Astrocyte (in vitro differentiated cells and primary cell): ENCODE results near the gene PCA3.
"Not testable (repeated sequence)": the region's sequence is repeated elsewhere in the genome, so short reads cannot be mapped to it uniquely, and the experiment has no call there.

Source experiments
- EZH2 ChIP-seq: IDR thresholded peaks from 2 replicates; pipeline ENCODE4 v1.6.1; 2012; ENCODE audit warnings: mild to moderate bottlenecking, low read length, inconsistent platforms; ENCODE audit not compliant: insufficient read depth
- TF ChIP-seq, protein P1 (sequence below): IDR thresholded peaks from 2 replicates; pipeline ENCODE4 v1.5.1; 2011; ENCODE audit warnings: low read depth, mild to moderate bottlenecking, inconsistent platforms, low read length, moderate library complexity; ENCODE audit not compliant: insufficient read depth

DNA sequence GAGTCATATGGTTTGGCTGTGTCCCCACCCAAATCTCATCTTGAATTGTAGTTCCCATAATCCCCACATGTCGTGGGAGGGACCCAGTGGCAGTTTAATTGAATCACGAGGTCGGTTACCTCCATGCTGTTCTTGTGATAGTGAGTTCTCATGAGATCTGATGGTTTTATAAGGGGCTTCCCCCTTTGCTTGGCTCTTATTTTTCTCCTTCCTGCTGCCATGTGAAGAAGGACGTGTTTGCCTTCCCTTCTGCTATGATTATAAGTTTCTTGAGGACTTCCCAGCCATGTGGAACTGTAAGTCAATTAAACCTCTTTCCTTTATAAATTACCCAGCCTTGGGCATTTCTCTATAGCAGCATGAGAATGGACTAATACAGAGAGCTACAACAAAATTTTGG is 21.3 kb upstream of the PCA3 start:
- TF ChIP-seq, protein P1, sequence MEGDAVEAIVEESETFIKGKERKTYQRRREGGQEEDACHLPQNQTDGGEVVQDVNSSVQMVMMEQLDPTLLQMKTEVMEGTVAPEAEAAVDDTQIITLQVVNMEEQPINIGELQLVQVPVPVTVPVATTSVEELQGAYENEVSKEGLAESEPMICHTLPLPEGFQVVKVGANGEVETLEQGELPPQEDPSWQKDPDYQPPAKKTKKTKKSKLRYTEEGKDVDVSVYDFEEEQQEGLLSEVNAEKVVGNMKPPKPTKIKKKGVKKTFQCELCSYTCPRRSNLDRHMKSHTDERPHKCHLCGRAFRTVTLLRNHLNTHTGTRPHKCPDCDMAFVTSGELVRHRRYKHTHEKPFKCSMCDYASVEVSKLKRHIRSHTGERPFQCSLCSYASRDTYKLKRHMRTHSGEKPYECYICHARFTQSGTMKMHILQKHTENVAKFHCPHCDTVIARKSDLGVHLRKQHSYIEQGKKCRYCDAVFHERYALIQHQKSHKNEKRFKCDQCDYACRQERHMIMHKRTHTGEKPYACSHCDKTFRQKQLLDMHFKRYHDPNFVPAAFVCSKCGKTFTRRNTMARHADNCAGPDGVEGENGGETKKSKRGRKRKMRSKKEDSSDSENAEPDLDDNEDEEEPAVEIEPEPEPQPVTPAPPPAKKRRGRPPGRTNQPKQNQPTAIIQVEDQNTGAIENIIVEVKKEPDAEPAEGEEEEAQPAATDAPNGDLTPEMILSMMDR: not testable (repeated sequence)
- TF ChIP-seq EZH2: not testable (repeated sequence)
